GM19324 (cell line): ENCODE results near the gene DEDD.

Source experiments
- ATAC-seq: cut with Tn5 transposase; IDR thresholded peaks from one replicate; pipeline ENCODE4 v1.9.1; 2021; ENCODE audit warnings: mild to moderate bottlenecking, moderate library complexity; ENCODE audit not compliant: unreplicated experiment, low FRiP score

DEDD gene

DNA sequence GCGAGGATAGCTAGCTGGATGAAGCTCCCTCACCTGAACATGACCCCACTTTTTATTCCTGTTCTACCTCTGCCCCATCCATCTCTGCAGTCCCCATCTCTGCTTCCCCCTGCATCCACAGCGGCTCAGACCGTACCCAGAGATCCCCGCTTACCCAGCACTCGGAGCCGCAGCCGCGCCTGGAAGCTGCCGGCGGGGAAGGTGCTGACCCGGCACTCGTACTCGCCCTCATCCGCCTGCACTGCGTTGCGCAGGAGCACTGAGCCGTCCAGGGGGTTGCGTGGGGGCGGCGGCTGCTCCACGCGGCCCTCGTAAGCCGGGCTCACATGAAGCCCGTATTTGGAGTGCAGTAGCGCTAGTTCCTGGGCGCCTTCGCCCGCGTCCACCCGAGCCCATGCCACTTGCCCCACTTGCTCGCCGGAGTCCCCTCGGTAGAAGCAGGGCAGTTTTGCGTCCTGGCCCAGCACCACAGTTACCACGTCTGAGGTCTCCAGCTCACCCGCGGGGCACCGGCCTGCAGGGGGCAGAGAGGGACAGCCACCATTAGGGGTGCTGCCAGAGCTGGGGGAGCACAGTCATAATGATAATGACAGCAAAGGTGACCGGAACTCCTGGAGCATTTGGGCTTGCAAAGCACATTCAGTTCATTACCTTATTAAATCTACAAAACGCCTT lies 52.9 kb downstream of the DEDD start:
- ATAC-seq: no peak

- no peak for ATAC-seq
These were observed 55.0 kb downstream of the DEDD start for GRCh38 chr1:161077426-161077825.

- ATAC-seq: no peak
These were observed 56.1 kb downstream of the DEDD start for GRCh38 chr1:161076410-161076809.

- ATAC-seq: no peak
These were observed 57.6 kb downstream of the DEDD start for GRCh38 chr1:161074676-161075368.

- ATAC-seq: no peak
These were observed 58.9 kb downstream of the DEDD start for GRCh38 chr1:161073474-161074121.

DNA sequence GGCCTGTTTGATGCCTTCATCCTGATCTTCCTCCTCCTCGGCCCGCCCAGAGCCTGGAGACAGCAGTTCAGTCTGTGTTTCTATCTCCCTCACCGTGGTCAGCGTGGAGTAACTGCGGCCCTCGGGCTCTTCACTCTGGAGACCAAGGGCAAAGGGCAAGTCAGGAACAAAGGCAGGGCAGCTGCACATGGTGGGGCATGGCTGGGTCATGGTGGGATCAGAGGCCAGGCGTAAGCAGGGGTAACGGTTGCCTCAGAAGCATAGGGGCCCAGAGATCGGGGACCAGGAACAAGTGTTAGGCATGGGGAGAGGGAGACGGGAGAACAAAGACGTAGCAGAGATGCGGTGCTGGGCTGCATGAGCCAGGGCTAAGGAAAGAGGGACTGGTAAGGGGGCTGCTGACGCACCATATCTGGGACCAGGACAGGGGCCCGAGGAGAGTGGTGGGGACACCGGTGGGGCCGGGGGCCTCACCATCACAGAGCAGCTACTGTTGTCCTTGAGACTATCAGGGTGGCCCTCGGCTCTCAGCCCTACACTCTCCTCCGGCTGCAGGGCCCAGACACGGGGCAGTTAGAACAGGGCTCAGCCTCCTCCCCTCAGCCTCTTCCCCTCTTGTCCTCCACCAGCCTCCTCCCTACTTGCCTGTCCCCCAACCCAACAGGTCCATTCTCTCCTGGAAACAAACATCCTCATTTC lies 59.6 kb downstream of the DEDD start:
- ATAC-seq: no peak

GRCh38 chr1:161071886-161072371 lies 60.5 kb downstream of the DEDD start:
- ATAC-seq: no peak
